Measurements from ENCODE around the gene KRABD2.

KRABD2 gene

GRCh38 chr17:8376271-8377067 lies at the start of gene KRABD2:
Gene KRABD2 (minus strand): TSS chr17:8376704.
- Histone ChIP-seq H3K27ac (ENCODE audit: low read depth, low read length) (peak within 1 kb of the TSS; percentile 56), H3K4me3 (ENCODE audit: low read depth, low read length) (peak within 1 kb of the TSS; percentile 84), H2AFZ (ENCODE audit: low read length, unreplicated experiment) (peak within 1 kb of the TSS; percentile 12), H3K4me1 (ENCODE audit: control insufficient read depth, insufficient read depth, low read length, unreplicated experiment) (peaks cover 24% of the 10 kb centered on the region), H3K79me2 (ENCODE audit: control insufficient read depth, insufficient read depth, low read length, unreplicated experiment) (peaks cover 30% of the 10 kb centered on the region), H3K27me3 (ENCODE audit: insufficient read depth, low read length) (no peaks in the 10 kb centered on the region), H3K36me3 (ENCODE audit: insufficient read depth, low read length) (peaks cover 26% of the 10 kb centered on the region)

- Histone ChIP-seq H3K79me2 (ENCODE audit: control insufficient read depth, insufficient read depth, low read length, unreplicated experiment) (no peaks in the 10 kb centered on the region), H3K36me3 (ENCODE audit: insufficient read depth, low read length) (no peaks in the 10 kb centered on the region), H3K4me3 (ENCODE audit: low read depth, low read length) (no peak overlapping the region), H3K4me1 (ENCODE audit: control insufficient read depth, insufficient read depth, low read length, unreplicated experiment) (peaks cover 23% of the 10 kb centered on the region), H3K27ac (ENCODE audit: low read depth, low read length) (peak overlapping the region; percentile 39; the same call in 1 of the 2 replicates), H2AFZ (ENCODE audit: low read length, unreplicated experiment) (no peak overlapping the region), H3K27me3 (ENCODE audit: insufficient read depth, low read length) (peaks cover 24% of the 10 kb centered on the region)
These were observed 45.1 kb upstream of the KRABD2 start for GRCh38 chr17:8421571-8421970.

GRCh38 chr17:8420041-8420934 lies 43.8 kb upstream of the KRABD2 start:
- Histone ChIP-seq H3K36me3 (ENCODE audit: insufficient read depth, low read length) (no peaks in the 10 kb centered on the region), H3K4me1 (ENCODE audit: control insufficient read depth, insufficient read depth, low read length, unreplicated experiment) (peaks cover 23% of the 10 kb centered on the region), H3K27ac (ENCODE audit: low read depth, low read length) (peak overlapping the region; percentile 71), H3K79me2 (ENCODE audit: control insufficient read depth, insufficient read depth, low read length, unreplicated experiment) (no peaks in the 10 kb centered on the region), H3K4me3 (ENCODE audit: low read depth, low read length) (no peak overlapping the region), H2AFZ (ENCODE audit: low read length, unreplicated experiment) (no peak overlapping the region), H3K27me3 (ENCODE audit: insufficient read depth, low read length) (peaks cover 31% of the 10 kb centered on the region)

GRCh38 chr17:8419305-8419704 lies 42.8 kb upstream of the KRABD2 start:
- no peak overlapping the region for H3K4me3 ChIP-seq (ENCODE audit: low read depth, low read length)
- H3K27me3 ChIP-seq (ENCODE audit: insufficient read depth, low read length) = peaks cover 31% of the 10 kb centered on the region
- no peak overlapping the region for H2AFZ ChIP-seq (ENCODE audit: low read length, unreplicated experiment)

GRCh38 chr17:8418471-8418870 lies 42.0 kb upstream of the KRABD2 start:
- H3K27ac ChIP-seq (ENCODE audit: low read depth, low read length) = no peak overlapping the region
- H3K4me3 ChIP-seq (ENCODE audit: low read depth, low read length) = no peak overlapping the region
- H3K4me1 ChIP-seq (ENCODE audit: control insufficient read depth, insufficient read depth, low read length, unreplicated experiment) = peaks cover 23% of the 10 kb centered on the region
- no peak overlapping the region for H2AFZ ChIP-seq (ENCODE audit: low read length, unreplicated experiment)
- H3K36me3 ChIP-seq (ENCODE audit: insufficient read depth, low read length) = no peaks in the 10 kb centered on the region
- H3K27me3 ChIP-seq (ENCODE audit: insufficient read depth, low read length) = peaks cover 25% of the 10 kb centered on the region
- no peaks in the 10 kb centered on the region for H3K79me2 ChIP-seq (ENCODE audit: control insufficient read depth, insufficient read depth, low read length, unreplicated experiment)

More at GRCh38 chr17:8419305-8419704, 42.8 kb upstream of the KRABD2 start:
- no peaks in the 10 kb centered on the region for H3K36me3 ChIP-seq (ENCODE audit: insufficient read depth, low read length)
- H3K4me1 ChIP-seq (ENCODE audit: control insufficient read depth, insufficient read depth, low read length, unreplicated experiment) = peaks cover 23% of the 10 kb centered on the region
- no peaks in the 10 kb centered on the region for H3K79me2 ChIP-seq (ENCODE audit: control insufficient read depth, insufficient read depth, low read length, unreplicated experiment)
- H3K27ac ChIP-seq (ENCODE audit: low read depth, low read length) = no peak overlapping the region

- no peaks in the 10 kb centered on the region for H3K79me2 ChIP-seq (ENCODE audit: control insufficient read depth, insufficient read depth, low read length, unreplicated experiment)
- peaks cover 23% of the 10 kb centered on the region for H3K4me1 ChIP-seq (ENCODE audit: control insufficient read depth, insufficient read depth, low read length, unreplicated experiment)
- H3K4me3 ChIP-seq (ENCODE audit: low read depth, low read length) = no peak overlapping the region
- no peak overlapping the region for H3K27ac ChIP-seq (ENCODE audit: low read depth, low read length)
- H3K36me3 ChIP-seq (ENCODE audit: insufficient read depth, low read length) = no peaks in the 10 kb centered on the region
- no peak overlapping the region for H2AFZ ChIP-seq (ENCODE audit: low read length, unreplicated experiment)
- H3K27me3 ChIP-seq (ENCODE audit: insufficient read depth, low read length) = peaks cover 25% of the 10 kb centered on the region
These were observed 41.3 kb upstream of the KRABD2 start for GRCh38 chr17:8417806-8418205.

- Histone ChIP-seq H3K4me1 (ENCODE audit: control insufficient read depth, insufficient read depth, low read length, unreplicated experiment) (peaks cover 4% of the 10 kb centered on the region), H2AFZ (ENCODE audit: low read length, unreplicated experiment) (no peak overlapping the region), H3K36me3 (ENCODE audit: insufficient read depth, low read length) (no peaks in the 10 kb centered on the region), H3K27me3 (ENCODE audit: insufficient read depth, low read length) (peaks cover 25% of the 10 kb centered on the region), H3K79me2 (ENCODE audit: control insufficient read depth, insufficient read depth, low read length, unreplicated experiment) (no peaks in the 10 kb centered on the region), H3K27ac (ENCODE audit: low read depth, low read length) (no peak overlapping the region), H3K4me3 (ENCODE audit: low read depth, low read length) (no peak overlapping the region)
These were observed 37.4 kb upstream of the KRABD2 start for GRCh38 chr17:8413938-8414337.

GRCh38 chr17:8413328-8413727 lies 36.8 kb upstream of the KRABD2 start:
- Histone ChIP-seq H3K27ac (ENCODE audit: low read depth, low read length) (no peak overlapping the region), H3K36me3 (ENCODE audit: insufficient read depth, low read length) (no peaks in the 10 kb centered on the region), H3K27me3 (ENCODE audit: insufficient read depth, low read length) (peaks cover 25% of the 10 kb centered on the region), H3K79me2 (ENCODE audit: control insufficient read depth, insufficient read depth, low read length, unreplicated experiment) (no peaks in the 10 kb centered on the region), H3K4me1 (ENCODE audit: control insufficient read depth, insufficient read depth, low read length, unreplicated experiment) (peaks cover 4% of the 10 kb centered on the region), H3K4me3 (ENCODE audit: low read depth, low read length) (no peak overlapping the region), H2AFZ (ENCODE audit: low read length, unreplicated experiment) (no peak overlapping the region)

GRCh38 chr17:8412089-8412488 lies 35.6 kb upstream of the KRABD2 start:
- Histone ChIP-seq H2AFZ (ENCODE audit: low read length, unreplicated experiment) (no peak overlapping the region), H3K36me3 (ENCODE audit: insufficient read depth, low read length) (no peaks in the 10 kb centered on the region), H3K4me1 (ENCODE audit: control insufficient read depth, insufficient read depth, low read length, unreplicated experiment) (peaks cover 4% of the 10 kb centered on the region), H3K27me3 (ENCODE audit: insufficient read depth, low read length) (peaks cover 13% of the 10 kb centered on the region), H3K4me3 (ENCODE audit: low read depth, low read length) (no peak overlapping the region), H3K27ac (ENCODE audit: low read depth, low read length) (no peak overlapping the region), H3K79me2 (ENCODE audit: control insufficient read depth, insufficient read depth, low read length, unreplicated experiment) (no peaks in the 10 kb centered on the region)

GRCh38 chr17:8410883-8411238 lies 34.4 kb upstream of the KRABD2 start:
- Histone ChIP-seq H3K36me3 (ENCODE audit: insufficient read depth, low read length) (no peaks in the 10 kb centered on the region), H2AFZ (ENCODE audit: low read length, unreplicated experiment) (no peak overlapping the region), H3K4me3 (ENCODE audit: low read depth, low read length) (no peak overlapping the region), H3K79me2 (ENCODE audit: control insufficient read depth, insufficient read depth, low read length, unreplicated experiment) (no peaks in the 10 kb centered on the region), H3K27ac (ENCODE audit: low read depth, low read length) (no peak overlapping the region), H3K4me1 (ENCODE audit: control insufficient read depth, insufficient read depth, low read length, unreplicated experiment) (peaks cover 4% of the 10 kb centered on the region), H3K27me3 (ENCODE audit: insufficient read depth, low read length) (peaks cover under 1% of the 10 kb centered on the region; the same call in 1 of the 2 replicates)

Data from ACC112 (cell line).